GM18867 (cell line): Measurements from ENCODE around the gene NBPF3.

Source experiments
- ATAC-seq: cut with Tn5 transposase; IDR thresholded peaks from one replicate; pipeline ENCODE4 v1.9.1; 2021; ENCODE audit warnings: mild to moderate bottlenecking, moderate library complexity; ENCODE audit not compliant: unreplicated experiment

Gene NBPF3

DNA sequence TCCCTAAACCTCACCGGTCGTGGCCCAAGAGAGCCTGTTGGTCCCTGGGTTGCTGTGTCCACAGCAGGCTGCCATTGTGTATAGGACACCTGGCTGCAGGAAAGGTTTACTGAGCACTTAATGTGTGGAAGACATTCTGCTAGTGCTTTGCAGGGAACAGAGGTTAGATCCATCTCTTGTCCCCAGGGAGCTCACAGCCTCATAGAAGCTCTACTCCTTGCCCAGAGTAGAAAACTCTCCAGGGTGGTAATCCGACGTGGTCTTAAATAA is 52.4 kb downstream of the NBPF3 start:
- no peak for ATAC-seq

GRCh38 chr1:21494196-21494595 is 54.3 kb downstream of the NBPF3 start:
- no peak for ATAC-seq

GRCh38 chr1:21495225-21495820 is 55.4 kb downstream of the NBPF3 start:
- no peak for ATAC-seq

- ATAC-seq, result no peak
Observed at GRCh38 chr1:21496063-21496462, 56.1 kb downstream of the NBPF3 start.

DNA sequence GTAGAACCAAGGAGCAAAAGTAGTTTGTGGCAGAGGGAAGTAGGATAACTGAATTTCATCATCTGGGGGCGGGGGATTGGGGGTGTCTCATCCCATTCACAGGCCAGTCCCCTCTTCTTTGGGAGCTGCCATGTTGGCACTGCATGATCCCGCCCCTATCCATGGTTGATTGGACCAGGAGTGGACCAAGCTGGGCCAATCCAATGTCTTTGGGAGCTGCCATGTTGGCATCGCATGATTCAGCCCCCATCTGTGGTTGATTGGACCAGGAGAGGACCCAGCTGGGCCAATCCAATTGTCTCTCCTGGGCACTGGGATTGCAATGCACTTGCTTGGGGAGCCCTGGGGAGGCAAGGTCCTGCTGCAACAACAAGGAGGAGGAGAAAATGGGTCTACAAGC is 56.9 kb downstream of the NBPF3 start:
- no peak for ATAC-seq

GRCh38 chr1:21497466-21498061 is 57.6 kb downstream of the NBPF3 start:
- ATAC-seq, result no peak

- ATAC-seq, result no peak
Observed at GRCh38 chr1:21499283-21499950, 59.5 kb downstream of the NBPF3 start.

GRCh38 chr1:21503706-21504377 is 63.9 kb downstream of the NBPF3 start:
- no peak for ATAC-seq

DNA sequence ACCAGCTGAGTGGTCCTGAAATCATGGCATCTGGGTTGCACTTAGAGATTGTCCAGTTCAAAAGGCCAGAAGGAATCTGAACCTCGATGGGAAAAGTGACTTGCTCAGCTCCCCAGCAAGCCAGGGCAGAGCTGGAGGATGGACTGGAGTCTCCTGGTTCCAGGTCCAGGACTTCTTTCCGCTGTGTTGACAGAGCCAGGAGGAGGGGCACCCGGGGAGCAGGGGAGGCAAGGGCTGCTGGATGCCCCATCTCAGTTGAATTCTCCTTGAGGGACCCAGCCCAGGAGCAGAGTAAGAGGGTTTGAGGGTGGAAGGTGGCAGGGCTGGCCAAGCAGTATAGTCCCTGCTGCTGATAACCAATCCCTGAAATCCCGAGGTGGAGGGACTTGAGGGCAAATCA is 66.9 kb downstream of the NBPF3 start:
- no peak for ATAC-seq

- no peak for ATAC-seq
Observed at GRCh38 chr1:21507511-21508270, 67.8 kb downstream of the NBPF3 start.

DNA sequence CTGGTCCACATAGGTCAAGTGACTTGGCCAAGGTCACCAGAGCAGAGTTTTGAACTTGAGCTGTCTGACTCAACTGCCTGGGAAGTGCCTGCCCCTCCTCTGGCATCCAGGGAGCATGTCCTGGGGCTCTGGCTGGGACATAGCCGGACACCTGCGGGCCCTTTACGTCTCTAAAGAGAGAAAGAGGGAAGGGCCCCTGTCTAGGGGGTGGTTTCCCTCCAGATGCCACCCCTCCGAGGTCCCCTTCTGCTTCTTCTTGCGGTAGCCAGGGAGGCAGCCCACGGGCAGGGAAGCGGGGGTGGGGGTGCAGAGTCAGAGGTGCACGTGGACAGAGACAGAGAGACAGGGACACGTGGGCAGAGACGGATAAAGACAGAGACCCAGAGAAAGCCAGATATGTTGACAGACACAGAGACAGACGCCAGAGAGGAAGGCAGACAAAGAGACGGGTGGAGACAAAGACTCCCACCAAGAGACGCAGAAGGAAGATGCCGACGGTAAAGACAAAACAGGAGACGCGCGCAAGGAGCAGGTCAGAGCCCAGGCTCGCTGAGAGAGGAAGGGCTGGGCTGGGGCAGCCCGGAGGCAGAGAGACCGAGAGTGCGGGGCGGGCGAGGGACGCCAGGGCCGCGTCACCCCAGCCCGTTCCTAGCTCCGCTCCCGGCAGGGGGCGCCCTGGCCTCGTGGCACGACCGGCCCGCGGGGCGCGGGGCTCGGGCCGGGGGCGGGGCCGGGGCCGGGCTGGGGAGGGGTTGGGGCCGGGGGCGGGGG is 68.8 kb downstream of the NBPF3 start:
- ATAC-seq, result no peak

DNA sequence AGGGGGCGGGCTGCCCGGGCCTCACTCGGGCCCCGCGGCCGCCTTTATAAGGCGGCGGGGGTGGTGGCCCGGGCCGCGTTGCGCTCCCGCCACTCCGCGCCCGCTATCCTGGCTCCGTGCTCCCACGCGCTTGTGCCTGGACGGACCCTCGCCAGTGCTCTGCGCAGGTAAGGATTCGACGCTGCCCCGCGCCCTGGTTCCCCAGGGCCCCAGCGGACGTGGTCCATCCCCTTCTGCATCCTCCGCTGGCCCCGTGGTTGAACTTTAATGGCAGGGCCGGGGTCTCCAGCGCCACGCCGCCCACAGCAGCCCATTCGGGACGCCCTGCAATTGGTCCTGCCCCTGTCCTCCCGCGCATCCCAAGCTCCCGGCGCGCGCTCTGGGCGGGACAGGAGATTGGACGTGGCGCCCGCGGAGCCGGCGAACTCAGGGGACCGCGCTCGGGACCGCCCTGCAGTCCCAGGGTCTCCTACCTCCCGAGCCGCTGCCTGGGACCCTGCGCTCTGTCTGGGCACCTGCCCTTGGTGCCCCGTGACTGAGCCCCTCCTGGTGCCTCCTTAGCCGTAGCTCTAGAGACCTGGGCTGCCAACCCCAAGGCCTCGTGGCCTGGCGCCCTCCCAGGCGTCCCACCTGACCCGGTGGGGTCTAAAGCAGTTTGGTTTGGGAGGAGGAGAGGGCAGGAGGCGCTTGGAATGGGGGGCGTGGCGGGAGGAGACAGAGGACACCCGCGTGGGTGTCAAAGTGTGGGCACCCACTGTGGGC is 69.6 kb downstream of the NBPF3 start, which contains the start of gene ALPL:
Gene ALPL, plus strand, starts transcription at position 73 of the 762 bp plus-strand sequence. CDS start 44,659 bp downstream, outside the sequence.
- ATAC-seq, result no peak

DNA sequence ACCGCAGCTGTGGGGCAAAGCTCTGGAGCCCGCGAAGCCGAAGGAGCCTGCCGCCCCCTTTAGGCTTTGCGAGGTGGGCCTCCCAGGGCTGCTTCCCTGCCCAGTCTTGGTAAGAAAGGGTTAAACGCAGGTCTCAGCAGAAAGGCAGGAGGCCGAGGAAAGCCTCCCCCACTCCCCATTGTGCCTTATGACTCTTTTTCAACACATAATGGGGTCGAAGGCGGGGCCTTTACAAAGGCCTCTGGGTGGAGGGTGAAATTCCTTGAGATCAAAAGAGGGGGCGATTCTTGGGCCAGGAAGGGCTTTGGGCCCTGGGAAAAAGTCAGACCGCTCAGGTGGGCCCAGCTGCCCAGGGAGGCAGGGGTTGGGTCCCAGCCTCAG is 70.2 kb downstream of the NBPF3 start:
- no peak for ATAC-seq

DNA sequence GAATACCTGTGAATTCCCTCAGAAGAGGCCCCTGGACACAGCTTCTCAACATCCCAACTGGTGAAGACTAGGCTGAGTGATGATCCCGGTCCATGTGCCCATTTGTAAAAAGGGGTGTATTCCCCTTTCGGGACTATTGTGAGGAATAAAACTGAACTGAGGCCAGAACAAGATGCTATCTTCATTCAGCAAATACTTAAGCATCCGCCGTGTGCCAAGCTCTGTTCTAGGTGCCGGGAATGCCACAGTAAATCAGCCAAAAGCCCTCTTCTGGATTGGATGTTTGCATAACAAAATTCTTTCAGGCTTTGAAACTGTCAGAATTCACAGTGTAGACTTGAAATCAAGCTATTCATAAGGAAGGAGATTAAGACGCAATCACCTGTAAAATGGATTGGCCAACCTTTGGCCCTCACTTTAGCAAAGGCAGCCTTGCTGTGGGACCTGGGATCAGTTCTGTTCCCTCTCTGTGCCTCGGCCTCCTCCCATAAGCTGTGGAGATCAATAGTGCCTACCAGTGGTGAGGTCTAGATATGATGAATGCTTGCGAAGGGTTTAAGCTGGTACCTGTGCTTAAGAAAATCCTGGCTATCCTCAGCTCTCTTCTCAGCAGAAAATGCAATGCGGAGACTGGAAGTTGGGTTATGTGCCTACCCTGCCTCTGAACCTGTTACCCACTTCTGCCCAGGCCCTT is 71.1 kb downstream of the NBPF3 start:
- ATAC-seq, result no peak

- no peak for ATAC-seq
Observed at GRCh38 chr1:21511579-21512522, 71.9 kb downstream of the NBPF3 start.

DNA sequence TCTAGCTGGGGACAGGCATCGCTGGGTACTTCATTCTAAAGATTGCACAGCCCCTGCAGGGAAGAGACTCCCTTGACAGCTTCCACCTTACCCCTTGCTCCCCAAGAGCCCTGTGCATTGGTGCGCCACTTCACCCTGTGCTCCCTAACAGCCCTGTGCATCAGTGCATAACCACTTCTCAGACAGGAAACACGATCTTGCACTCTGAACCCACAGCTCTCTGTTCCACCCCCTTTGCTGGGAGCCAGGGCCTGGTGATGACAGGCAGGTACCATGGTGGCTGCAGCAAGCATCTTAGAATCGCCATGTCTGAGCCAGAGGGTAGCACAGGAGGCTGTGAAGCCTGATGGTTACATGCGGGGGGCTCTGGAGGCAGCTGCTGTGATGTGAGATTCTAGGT is 74.3 kb downstream of the NBPF3 start:
- ATAC-seq, result peak; percentile 87

- ATAC-seq, result no peak
Observed at GRCh38 chr1:21517161-21517589, 77.2 kb downstream of the NBPF3 start.
